Fibroblast of skin of left quadriceps (primary cell): Measurements from ENCODE around the gene NBEAL2.

ENCODE experiments used
- DNase-seq, 2 experiments: peaks; one replicate each; pipeline ENCODE4 v3.0.0-alpha.2; 2013; ENCODE audit warnings: low read depth in 2 of 2

Gene NBEAL2

GRCh38 chr3:46986055-46986730 lies 6.7 kb downstream of the NBEAL2 start:
- DNase-seq = no peak

- DNase-seq = no peak
Measured at GRCh38 chr3:46986782-46987310, 7.4 kb downstream of the NBEAL2 start.

DNA sequence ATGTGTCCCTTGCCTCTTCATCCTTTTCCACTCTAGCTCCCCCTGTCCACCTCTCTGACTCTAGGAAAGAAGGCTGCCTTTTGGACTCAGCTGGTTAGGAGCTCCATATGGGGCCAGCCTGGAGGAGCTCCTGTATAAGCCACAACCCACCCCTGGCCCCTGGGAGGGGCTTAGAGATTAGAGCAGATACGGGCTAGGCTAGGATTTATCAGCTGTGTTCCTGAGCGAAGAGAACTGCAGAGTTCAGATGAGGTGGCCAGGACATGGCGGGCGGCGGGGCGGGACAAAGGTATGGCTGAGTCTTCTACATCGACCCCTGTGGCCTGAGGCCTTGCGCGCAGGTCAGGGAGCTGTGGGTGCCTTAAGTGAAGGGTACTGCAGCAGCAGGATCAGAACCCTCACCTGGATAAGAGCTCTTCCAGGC lies 7.9 kb downstream of the NBEAL2 start:
- DNase-seq = no peak

GRCh38 chr3:46987743-46988401 lies 8.4 kb downstream of the NBEAL2 start:
- no peak for DNase-seq

GRCh38 chr3:46988616-46989015 lies 9.2 kb downstream of the NBEAL2 start:
- DNase-seq = no peak

DNA sequence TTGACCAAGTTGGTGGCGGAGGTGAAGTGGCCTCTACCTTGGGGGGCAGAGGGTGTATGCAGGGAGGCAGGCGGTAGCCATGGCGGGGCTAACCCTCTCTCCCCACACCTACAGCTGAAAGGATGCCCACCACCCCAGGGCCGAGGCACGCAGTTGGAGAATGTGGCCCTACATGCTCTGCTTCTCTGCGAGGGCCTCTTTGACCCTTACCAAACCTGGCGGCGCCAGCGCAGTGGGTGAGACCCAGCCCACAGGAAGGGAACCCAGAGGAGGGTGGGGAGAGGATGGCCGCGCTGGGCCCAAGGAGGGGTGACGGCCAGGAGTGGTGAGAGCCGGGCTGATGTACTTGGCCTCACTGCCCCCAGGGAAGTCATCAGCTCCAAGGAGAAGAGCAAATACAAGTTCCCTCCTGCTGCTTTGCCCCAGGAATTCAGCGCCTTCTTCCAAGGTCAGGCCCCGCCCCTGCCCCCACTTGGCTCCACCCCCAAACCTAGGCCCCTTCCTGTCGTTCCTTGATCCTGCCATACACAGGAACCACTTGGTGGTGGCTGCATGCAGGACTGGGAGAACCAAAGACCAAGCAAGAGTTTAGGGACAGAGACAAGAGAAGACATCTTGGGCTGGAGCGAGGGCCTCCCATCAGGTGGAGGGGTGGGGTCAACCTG lies 9.8 kb downstream of the NBEAL2 start:
- no peak for DNase-seq

DNA sequence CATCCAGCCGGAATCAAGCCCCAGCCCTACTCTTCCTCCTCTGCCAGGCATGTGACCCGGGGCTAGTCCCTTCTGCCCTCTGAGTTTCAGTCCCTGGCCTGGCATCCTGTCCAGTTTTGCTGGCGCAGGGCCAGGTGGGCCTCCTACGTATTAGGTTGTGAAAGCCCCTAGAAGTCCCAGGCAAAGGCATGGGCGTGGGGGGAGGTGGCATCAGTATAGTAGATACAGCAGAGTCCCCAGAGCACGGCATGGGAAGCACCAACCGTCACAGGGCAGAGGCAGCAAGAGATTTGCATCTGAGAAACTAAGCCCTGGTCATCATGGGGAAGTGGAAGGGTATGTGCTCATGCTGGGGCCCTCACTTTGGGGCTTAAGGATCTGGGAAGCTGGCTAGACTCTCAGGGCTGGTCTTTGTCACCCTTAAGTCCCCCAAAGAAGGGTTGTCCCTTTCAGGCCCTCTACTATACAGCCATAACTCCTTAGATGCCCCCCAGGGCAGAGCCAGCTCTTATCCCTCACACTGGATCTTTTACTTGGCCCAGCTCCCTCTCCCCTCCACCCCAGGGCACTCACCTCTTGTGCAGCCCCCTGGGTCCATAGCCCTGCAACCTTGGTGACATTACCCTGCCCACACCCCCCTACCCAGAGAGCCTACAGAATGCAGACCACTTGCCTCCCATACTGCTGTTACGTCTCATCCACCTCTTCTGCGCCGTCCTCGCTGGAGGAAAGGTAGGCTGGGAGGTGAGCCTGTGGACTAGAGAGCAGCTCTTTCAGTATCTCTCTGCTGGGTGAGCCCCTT lies 11.3 kb downstream of the NBEAL2 start:
- no peak for DNase-seq

DNA sequence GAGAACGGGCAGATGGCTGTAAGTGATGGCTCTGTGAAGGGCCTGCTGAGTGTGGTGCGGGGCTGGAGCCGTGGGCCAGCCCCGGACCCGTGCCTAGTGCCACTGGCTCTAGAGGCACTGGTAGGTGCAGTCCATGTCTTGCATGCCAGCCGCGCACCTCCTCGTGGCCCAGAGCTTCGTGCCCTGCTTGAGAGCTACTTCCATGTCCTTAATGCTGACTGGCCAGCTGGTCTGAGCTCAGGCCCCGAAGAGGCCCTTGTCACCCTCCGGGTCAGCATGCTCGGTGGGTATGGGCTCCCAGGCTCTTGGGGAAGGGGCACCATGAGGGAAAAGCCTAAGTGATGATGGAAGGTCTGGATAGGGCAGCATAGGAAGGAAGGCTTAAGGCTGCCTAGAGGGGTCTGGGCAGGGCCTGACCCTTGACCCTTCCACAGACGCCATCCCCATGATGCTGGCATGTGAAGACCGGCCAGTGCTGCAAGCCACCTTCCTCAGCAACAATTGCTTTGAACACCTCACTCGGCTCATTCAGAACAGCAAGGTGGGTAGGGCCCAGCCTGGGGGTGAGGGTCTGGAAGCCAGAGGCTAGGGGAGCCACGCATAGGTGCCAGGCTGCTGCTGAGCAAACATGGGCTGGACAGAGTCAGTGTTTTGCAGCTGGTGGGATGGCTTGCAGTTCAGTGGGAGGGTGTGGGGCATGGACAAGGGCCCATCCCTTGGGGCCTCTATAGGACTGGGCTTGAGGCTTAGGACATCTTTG lies 12.1 kb downstream of the NBEAL2 start:
- DNase-seq = no peak

- DNase-seq = no peak
Measured at GRCh38 chr3:46992231-46992630, 12.8 kb downstream of the NBEAL2 start.

GRCh38 chr3:46993292-46993691 lies 13.8 kb downstream of the NBEAL2 start:
- no peak for DNase-seq

- no peak for DNase-seq
Measured at GRCh38 chr3:46993986-46994385, 14.5 kb downstream of the NBEAL2 start.

DNA sequence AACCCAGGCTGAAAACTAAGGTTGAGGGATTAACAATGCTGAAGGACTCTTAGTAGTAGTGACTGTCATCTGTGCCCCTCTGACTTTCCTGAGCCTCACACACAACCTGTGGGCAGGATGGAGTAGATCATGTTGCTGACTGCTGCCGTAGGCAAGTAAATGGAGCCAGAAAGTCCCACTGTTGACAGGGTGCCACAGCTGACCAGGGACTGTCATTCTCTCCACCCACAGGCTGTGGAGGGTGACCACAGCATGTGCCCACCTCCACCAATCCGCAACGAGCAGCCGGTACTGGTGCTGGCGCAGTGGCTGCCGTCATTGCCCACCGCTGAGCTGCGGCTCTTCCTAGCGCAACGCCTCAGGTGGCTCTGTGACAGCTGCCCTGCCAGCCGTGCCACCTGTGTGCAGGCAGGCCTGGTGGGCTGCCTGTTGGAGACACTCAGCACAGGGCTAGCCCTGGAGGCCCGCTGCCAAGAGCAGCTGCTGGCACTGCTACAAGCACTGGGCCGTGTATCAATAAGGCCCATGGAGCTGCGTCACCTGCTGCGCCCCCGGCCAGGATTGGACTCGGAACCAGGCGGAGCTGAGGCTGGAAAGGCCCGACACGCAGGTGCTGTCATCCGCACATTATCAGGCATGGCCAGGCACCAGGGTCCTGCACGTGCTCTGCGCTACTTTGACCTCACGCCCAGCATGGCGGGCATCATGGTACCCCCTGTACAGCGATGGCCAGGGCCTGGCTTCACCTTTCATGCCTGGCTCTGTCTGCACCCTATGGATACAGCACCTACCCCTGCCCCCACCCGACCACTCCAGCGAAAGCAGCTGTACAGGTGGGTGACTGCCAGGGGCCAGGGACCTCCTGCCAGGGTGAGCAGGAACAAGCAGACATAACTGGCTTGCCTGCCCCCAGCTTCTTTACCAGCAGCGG lies 15.6 kb downstream of the NBEAL2 start:
- no peak for DNase-seq

DNA sequence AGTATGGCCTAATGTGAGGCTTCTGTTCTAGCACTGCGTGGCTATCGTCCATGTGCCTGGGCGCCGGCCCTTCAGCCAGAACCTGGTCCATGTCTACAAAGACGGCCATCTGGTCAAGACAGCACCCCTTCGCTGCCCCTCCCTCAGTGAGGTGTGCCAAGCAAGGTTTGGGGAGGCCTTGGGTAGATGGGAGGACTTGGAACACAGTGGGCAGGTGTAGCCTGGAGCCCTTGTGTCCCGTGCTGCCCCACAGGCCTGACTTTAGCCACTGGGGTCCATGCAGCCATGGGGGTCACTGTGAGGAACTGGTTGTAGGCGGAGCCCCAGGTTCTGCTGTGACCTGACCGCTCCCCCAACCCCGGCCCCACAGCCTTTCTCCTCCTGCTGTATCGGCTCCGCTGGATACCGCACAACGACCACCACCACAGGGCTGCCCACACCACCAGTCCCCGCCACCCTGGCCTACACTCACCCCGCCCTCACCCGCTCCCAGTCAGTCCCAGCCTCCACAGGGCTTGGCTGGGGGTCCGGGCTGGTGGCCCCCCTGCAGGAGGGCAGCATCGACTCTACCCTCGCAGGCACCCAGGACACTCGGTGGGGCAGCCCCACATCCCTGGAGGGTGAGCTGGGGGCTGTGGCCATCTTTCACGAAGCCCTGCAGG lies 16.6 kb downstream of the NBEAL2 start:
- DNase-seq = no peak

GRCh38 chr3:46996689-46997452 lies 17.4 kb downstream of the NBEAL2 start:
- DNase-seq = no peak

- no peak for DNase-seq
Measured at GRCh38 chr3:46997453-46998091, 18.1 kb downstream of the NBEAL2 start.

- no peak for DNase-seq
Measured at GRCh38 chr3:46998121-46998851, 18.8 kb downstream of the NBEAL2 start.

- DNase-seq = no peak
Measured at GRCh38 chr3:46998852-46999515, 19.5 kb downstream of the NBEAL2 start.
